Ascending aorta (tissue), 2 donors: ENCODE measurements around the gene MACF1. TPM values are rescaled to one million over a fixed set of nuclear protein-coding genes. Genes with fewer than 3 reads are reported as not detected.
A peak's percentile ranks its signal among the peaks of the same experiment; 100 is the strongest.

Source experiments
- DNase-seq, 2 donors: peaks; one replicate each; pipeline ENCODE4 v3.0.0-alpha.2; 2019; ENCODE audit warnings: low spot score in 2 of 2
- H3K27ac ChIP-seq, 2 donors: fragments of 200-600 bp; sonication (generic); one replicate each; pipeline ENCODE4 v1.5.1; 2016 to 2017; ENCODE audit warnings: mild to moderate bottlenecking in 1 of 2
- H3K27me3 ChIP-seq: fragments of 200-600 bp; sonication (generic); one replicate; pipeline ENCODE4 v1.5.1; 2017
- H3K36me3 ChIP-seq, 2 donors: fragments of 200-600 bp; sonication (generic); one replicate each; pipeline ENCODE4 v1.5.1; 2016
- H3K4me1 ChIP-seq, 2 donors: fragments of 200-600 bp; sonication (generic); one replicate each; pipeline ENCODE4 v1.5.1; 2016 to 2017; ENCODE audit warnings: mild to moderate bottlenecking in 1 of 2
- H3K4me3 ChIP-seq, 2 donors: fragments of 200-600 bp; sonication (generic); one replicate each; pipeline ENCODE4 v1.5.1; 2016 to 2017; ENCODE audit warnings: mild to moderate bottlenecking in 1 of 2
- H3K9me3 ChIP-seq, 2 donors: fragments of 200-600 bp; sonication (generic); one replicate each; pipeline ENCODE4 v1.5.1; 2016
- intact Hi-C: fragments of 100-400 bp; cut with DNase I; formaldehyde crosslinking; loops from one replicate; pipeline ENCODE4 v1.15.1; 2023
- total RNA-seq: library from RNA; depleted of rRNA; stranded (reverse); fragments of >200 nt; gene quantifications from one replicate; pipeline ENCODE4 v1.1.0, GENCODE V29; 2016
- TF ChIP-seq, protein P1 (sequence below), 3 experiments: fragments of 200-600 bp in 2 of 3; fragments of 450-650 bp in 1 of 3; sonication (generic) in 2 of 3; IDR thresholded peaks; one replicate each; pipeline ENCODE4 v1.5.1; 2016 to 2019; ENCODE audit warnings: antibody characterized with exemption in 3 of 3, mild to moderate bottlenecking in 1 of 3, moderate library complexity in 1 of 3

MACF1 gene
- total RNA-seq, 1 donor from 2014 or later: 279 TPM

DNA sequence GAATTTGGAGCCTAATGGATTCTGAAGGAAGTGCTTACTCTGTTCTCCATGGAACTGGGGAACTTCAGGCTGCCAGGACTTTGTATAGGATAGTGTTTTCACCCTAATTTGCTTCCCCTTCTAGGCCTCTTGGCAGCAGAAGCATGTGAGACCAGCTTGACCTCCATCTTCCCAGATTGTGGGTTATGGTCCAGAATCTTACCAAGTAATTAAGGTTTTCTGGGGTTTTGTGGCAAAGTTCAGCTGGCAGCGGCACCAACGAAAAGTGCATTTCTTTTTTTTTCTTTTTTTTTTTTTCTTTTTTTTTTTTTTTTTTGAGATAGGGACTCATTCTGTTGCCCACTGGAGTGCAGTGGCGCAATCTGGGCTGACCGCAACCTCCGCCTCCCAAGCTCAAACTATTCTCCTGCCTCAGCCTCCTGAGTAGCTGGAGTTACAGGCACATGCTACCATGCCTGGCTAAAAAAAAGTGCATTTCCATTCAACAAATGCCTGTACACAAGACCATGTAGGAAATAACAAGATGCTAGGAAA lies 283.6 kb downstream of the MACF1 start:
- peaks cover 36 to 41% of the 10 kb centered on the region in 2 donors for H3K36me3 ChIP-seq

DNA sequence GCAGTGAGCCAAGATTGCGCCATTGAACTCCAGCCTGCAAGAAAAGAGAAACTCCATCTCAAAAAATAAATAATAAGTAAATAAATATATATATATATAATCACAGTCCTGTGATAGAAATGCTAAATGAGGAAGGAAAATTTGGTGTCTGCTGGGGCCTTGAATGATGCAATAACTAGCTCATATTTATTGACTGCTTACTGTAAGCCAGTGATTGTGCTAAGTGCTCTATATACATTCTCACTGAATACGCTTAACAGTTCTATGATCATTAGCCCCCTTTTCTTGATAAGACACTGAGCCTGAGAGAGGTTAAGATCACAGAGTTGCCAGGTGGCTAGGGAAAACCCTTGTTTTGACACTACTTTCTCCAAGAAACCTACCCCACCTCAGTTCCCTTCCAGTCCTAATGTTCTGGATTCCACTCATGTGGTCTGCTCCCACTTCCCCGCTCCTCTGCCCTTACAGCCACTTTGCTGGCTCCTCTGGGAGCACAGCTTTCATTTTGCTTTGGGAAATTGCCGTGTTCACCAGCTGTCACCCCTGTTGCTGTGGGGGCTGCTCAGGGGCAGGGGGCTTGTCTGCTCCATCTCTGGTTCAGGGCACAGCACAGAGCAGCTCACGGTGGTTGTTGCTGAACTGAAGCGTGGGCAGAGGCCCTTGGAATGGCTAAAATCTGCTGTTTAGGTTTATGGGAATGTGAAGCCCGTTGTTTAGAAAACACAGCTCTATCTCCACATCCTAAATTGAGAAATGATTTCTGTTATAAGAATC lies 284.5 kb downstream of the MACF1 start:
- peaks cover 0 to 3% of the 10 kb centered on the region in 2 donors for H3K4me1 ChIP-seq
- intact Hi-C loops: no loop called here
- no peak overlapping the region for H3K4me3 ChIP-seq
- H3K27me3 ChIP-seq: no peaks in the 10 kb centered on the region
- H3K36me3 ChIP-seq: peaks cover 30 to 35% of the 10 kb centered on the region in 2 donors
- no peaks in the 10 kb centered on the region for H3K9me3 ChIP-seq
- DNase-seq: no peak
- H3K27ac ChIP-seq: no peak overlapping the region
- TF ChIP-seq, protein P1, sequence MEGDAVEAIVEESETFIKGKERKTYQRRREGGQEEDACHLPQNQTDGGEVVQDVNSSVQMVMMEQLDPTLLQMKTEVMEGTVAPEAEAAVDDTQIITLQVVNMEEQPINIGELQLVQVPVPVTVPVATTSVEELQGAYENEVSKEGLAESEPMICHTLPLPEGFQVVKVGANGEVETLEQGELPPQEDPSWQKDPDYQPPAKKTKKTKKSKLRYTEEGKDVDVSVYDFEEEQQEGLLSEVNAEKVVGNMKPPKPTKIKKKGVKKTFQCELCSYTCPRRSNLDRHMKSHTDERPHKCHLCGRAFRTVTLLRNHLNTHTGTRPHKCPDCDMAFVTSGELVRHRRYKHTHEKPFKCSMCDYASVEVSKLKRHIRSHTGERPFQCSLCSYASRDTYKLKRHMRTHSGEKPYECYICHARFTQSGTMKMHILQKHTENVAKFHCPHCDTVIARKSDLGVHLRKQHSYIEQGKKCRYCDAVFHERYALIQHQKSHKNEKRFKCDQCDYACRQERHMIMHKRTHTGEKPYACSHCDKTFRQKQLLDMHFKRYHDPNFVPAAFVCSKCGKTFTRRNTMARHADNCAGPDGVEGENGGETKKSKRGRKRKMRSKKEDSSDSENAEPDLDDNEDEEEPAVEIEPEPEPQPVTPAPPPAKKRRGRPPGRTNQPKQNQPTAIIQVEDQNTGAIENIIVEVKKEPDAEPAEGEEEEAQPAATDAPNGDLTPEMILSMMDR (IDR thresholded peaks at IDR 0.05): no peak

More for the DNA sequence above, 283.6 kb downstream of the MACF1 start:
- no peak for DNase-seq
- intact Hi-C loops: no loop called here
- TF ChIP-seq, protein P1 (IDR thresholded peaks at IDR 0.05): no peak
- peaks cover 0 to 3% of the 10 kb centered on the region in 2 donors for H3K4me1 ChIP-seq
- no peaks in the 10 kb centered on the region for H3K9me3 ChIP-seq
- H3K27me3 ChIP-seq: no peaks in the 10 kb centered on the region
- no peak overlapping the region for H3K4me3 ChIP-seq
- H3K27ac ChIP-seq: no peak overlapping the region

DNA sequence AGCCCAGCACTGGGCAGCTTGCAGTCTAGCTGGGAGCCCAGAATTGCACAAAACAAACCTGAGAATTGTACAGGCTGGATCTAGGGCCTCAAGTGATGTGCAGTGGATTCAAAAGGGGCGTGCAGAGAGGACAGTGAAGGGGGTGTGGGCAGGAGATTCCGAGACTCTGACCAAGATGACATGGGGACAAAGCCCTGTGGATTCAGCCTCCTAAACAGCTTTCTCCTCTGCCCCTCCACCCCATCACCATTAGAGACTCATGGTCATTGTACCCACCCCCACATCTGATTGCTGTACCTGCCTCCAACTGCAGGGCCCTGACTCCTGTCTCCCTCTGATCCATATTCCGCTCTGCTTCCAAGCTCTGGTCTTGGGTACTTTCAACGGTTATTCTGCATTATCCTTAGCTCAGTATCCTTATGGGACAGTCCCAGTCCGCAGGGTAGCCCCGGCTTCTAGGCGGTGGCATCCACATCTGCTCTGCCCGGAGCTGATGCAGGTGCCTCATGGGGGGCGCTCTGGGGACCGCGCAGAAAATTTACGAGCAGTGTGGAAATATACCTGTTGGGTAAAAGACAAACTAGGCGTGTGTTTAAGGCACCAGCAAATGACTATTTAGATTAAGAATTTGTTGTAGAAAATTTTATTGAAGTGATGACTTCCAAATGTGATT lies 285.2 kb downstream of the MACF1 start:
- Histone ChIP-seq H3K9me3 (no peaks in the 10 kb centered on the region), H3K4me1 (peaks cover 0 to 3% of the 10 kb centered on the region in 2 donors), H3K27me3 (no peaks in the 10 kb centered on the region), H3K4me3 (no peak overlapping the region), H3K36me3 (peaks cover 24 to 32% of the 10 kb centered on the region in 2 donors), H3K27ac (no peak overlapping the region)
- DNase-seq: no peak
- intact Hi-C loops: no loop called here
- TF ChIP-seq, protein P1 (IDR thresholded peaks at IDR 0.05): no peak

DNA sequence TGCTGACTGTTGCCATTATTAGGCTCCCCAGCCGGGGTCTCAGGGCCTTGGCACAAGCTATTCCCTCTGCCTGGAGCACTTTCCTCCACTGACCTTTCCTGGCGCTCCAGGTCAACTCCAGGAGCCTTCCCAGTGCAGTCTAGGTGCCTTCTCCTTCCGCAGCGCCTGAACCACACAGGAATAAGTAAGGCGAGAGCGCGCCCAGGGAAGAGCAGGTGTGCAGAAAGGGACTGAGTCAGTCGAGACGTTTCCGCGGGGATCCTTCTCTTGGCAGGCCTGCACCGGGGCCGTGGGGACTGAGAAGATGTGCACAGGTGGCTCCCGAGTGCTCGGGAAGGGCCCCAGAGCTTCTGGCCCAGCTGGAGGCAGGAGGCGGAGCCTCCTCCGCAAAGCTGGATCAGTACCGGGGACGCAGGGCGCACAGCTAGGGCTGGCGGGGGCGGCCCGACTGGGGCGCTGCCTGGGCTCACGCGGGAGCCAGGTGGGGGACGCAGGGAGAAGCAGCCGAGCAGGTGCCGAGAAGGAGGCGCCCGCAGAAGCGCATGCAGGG lies 286.2 kb downstream of the MACF1 start:
- no peak overlapping the region for H3K27ac ChIP-seq

More for the DNA sequence above, 286.2 kb downstream of the MACF1 start:
- no peaks in the 10 kb centered on the region for H3K9me3 ChIP-seq
- peaks cover 14 to 22% of the 10 kb centered on the region in 2 donors for H3K36me3 ChIP-seq
- H3K4me1 ChIP-seq: peaks cover 0 to 3% of the 10 kb centered on the region in 2 donors
- TF ChIP-seq, protein P1 (IDR thresholded peaks at IDR 0.05): no peak
- intact Hi-C loops: no loop called here
- no peak for DNase-seq
- H3K27me3 ChIP-seq: no peaks in the 10 kb centered on the region
- peak overlapping the region; percentile 62 to 66 for H3K4me3 ChIP-seq
